Stromal cell of bone marrow (primary cell): Measurements from ENCODE around the gene FRAS1.
A peak's percentile ranks its signal among the peaks of the same experiment; 100 is the strongest.
"Not testable (repeated sequence)": the region's sequence is repeated elsewhere in the genome, so short reads cannot be mapped to it uniquely, and the experiment has no call there.

ENCODE experiments used
- DNase-seq: peaks from one replicate; pipeline ENCODE4 v3.0.0-alpha.2; 2012; ENCODE audit warnings: low read depth

Gene FRAS1

DNA sequence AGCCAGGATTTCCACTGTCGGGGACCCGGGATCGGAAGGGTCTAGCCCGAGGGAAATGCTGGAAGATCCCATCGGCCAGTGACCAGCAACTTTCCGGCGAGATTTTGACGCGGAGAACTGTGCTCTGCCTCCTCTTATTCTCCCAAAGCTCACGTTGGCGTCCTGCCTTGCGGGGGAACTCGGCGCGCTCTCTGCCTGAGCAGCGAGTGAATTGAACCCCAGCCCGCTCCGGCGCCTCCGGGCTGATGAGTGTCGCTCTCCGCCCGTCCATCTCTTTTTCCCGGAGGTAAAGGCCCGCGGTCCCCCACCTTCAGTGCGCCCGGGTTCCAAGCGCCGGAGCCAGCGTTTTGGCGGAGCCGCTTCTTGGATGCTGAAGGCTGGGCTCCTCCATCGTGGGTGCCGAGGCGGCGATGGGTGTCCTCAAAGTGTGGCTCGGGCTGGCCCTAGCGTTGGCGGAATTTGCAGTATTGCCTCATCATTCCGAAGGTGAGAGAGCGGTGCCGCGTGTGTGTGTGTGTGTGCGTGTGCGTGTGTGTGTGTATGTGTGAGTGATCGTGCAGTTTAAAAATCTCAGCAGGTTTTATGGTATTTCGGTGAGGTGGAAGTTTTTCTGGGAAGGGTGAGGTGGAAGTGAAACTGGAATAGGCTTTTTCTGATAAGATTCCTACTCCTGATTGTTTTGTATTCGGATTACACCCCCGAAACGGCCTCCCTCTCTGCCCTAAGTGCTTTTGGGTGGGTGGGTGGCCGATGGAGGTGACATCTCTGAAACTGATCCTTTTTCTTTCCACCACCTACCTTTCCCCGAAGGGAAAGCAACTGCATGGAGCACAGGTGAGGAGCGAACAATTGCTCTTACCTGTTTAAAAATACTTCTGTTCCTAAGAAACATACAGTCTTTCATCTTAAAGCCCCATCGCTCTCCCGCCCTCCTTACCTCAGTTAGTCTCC, 752 bp downstream of the FRAS1 start:
- no peak for DNase-seq

DNA sequence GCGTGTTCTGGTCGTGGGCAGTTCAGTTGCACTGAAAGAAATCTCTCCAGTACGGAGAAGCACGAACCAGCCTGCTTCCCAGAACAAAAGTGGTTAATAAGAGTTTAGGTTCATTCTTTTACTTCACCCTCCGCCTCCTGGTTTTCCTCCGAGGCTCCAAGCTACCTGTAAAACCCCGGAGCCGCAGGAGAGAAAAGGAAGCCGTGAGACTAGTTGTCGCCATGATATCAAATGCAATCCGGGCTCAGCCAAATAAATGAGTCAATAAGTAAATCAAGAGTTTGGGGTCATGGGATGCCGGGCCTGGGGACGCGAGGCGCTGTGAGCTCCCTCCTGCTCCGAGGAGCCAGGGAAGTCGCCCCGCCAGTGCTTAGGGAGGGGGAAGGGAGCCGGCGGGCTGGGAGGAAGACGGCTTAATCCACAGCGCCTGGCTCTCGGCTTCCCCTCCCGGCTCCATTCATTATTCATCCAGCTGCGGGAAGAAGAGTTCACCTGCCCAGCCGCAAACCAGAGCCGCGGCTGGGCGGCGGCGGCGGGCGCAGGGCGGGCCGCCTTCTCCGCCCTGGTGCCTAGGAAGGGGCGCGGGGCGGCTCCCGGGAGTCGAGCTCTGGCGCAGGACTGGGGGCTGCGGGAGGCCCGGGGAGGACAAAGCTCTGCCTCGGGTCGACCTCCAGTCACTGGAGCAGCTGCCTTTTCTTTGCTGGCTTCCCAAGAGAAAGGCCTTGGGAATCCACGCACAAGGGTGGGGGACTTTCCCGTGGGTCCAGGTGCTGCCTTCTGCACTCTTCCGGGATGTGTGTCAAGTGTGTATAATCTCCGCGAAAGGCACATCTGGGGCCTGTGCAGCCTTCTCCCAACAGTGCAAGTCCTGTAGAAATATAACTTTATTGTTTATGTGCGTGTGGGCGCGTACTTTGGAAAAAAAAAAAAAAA, 1.7 kb downstream of the FRAS1 start:
- DNase-seq: no peak

DNA sequence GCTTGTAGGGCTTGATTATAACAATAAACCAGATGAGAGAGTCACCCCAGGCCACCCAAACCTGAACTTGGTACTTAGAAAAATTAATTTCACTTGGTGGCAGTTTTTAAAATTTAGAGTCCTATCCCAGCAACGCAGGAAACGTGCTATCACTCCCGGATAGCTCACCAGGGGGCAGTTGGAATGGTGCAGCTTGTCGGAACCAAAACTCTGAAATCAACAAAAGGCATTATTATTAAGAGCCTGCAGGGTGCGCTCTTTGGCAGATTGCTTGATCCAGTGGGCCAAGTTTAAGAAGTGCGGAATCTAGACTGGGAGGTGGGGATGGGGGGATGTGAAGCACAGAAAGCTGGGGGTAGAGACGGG, 2.4 kb downstream of the FRAS1 start:
- peak; percentile 43 for DNase-seq

DNA sequence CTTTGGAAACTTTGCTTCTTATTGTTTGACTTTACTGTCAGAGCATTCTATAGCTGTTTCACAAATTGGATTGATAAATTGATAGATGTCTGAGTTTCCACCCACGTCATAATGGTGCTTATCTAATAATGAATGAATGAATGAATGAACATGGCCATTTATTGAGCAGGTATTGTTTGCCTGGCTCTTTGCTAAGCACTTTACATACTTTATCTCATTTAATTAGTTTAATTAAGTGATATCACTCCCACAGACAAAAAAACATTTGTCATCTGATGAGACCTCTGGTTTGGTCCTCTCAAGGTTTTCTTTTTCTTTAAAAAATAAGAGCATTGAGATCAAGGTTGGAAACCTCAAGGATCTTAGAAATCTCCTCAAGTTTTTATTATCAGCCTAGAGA, 2.8 kb downstream of the FRAS1 start:
- DNase-seq: no peak

DNA sequence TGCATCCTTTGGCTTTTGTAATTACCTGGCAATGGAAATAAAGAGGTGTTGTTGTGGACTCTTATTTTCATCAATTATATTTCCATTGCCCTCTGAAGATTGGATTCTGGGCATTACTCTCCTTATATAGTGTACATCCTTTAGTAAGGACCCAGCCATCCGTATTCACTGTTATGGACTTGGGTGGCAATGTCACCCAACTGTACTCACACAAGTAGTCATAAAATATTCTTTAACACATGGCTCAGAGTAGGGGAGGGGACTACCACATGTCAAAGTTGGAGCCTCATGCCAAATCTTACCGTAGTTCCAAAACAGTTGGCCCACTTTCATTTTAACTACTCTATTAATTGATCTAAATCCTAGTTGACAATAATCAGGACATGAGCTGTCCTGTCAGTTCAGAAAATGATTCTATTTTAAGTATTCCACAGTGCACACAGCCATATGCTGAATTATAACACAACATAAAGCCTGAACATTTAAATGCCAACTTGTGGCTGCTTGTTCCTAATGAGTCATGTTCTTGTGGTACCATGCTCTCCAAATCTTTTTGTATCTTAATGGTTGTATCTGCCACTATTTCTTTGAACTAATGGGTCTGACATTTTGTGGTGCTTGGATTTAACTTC, 4.9 kb downstream of the FRAS1 start:
- no peak for DNase-seq

DNA sequence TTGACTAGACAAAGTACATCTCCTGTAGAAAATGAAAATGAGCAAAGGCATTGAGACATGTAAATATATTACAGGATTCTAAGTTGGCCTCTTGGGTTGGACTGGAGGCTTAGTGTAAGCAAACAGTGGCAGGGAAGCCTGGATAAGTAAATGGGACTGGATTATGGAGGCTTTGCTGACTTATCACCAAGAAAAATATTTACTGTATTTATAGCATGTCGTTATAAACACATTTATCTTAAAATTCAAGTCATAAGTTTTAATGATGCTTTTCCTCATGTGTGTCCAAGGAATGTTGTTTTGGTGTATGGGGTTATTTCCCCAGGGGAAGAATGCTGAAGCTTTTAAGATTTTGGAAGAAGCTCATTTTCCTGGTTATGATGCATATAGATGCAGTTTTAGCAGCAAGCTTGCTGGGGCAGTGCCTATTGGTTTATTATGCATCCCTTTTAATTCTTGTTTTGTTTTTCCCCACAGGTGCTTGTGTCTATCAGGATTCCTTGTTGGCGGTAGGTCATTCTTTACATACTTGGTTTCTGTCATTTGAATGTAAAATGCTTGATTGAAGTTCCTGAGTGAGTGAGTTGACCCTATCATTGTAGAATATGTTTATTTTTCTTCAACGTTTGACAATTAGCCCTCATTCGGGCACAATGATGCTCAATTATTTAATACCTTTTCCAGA, 8.5 kb downstream of the FRAS1 start:
- no peak for DNase-seq

DNA sequence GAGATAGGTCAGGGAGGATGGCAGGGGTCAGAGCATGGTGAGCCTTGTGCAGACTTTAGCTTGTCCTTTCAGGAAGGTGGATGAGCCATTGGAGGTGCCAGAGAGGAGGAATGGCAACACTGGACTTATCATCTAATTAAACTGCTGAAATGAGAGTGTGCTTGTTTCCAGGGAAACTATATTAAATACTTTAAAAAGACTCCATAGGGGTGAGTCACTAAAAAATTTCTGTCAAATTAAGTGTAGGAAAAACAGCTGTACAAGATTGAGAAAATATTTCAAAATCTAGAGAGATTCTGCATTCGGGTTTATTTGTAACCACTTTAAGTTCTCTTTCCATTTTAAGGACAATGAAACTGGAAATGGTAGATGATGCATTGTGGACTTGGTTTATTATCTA, 11.4 kb downstream of the FRAS1 start:
- no peak for DNase-seq

DNA sequence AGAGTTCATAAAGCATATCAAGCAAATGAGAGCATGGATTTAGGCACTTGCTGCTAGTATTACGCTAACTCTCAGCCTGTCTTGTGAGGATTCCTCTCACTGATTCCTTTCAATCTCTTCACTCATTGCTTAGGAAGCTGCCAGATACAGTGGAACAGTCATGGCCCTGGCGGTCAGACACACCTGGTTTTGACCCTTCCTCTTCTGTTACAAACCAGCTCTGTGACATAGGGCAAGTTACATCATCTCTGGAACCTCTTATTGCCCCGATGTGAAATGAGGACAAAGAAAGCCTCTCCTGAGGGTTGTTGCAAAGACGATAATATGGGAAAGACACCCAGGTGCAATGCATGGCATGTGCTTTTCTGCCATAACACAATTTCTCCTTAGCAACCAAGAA, 12.2 kb downstream of the FRAS1 start:
- DNase-seq: no peak

DNA sequence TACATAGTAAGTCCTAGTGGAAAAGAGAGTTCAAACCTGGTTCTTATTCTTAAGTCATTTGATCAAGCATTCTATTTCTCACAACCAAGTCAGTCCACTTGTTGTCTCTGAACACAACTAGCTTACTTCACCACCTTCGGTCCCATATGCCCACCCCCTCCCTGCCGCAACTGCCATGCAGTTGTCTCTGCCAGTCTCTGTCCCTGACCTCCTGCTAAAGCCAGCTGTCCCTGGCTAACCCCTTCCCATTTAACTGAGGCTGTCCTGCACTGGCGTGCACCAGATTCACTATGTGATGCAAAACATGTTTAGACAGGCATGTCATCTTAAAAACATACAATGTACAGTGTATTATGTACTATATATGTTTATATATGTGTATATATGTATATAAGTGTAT, 12.7 kb downstream of the FRAS1 start:
- DNase-seq: no peak

DNA sequence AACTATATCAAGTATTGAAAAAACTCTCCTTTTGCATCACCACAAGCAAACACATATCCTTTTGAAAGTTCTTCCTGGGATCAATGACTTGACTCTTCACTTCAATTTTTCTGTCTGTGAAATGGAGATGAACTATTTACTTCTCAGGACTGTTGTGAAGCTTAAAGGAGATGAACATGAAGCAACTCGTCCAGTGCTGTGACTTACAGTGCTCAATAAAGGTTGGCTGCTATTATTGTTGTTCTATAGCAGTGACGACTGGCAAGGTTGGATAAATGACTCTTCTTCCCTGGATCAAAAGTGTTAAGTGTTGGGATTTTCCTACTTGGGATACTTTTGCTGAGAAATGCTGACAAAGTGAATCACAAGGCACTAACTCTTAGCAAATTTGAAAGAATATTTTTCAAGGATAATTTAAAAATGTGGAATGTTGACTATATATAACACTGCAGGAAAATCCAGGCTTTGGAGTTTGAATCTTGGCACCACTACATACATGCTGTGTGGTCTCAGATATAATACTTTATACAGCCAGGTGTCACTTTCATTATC, 13.7 kb downstream of the FRAS1 start:
- DNase-seq: no peak

DNA sequence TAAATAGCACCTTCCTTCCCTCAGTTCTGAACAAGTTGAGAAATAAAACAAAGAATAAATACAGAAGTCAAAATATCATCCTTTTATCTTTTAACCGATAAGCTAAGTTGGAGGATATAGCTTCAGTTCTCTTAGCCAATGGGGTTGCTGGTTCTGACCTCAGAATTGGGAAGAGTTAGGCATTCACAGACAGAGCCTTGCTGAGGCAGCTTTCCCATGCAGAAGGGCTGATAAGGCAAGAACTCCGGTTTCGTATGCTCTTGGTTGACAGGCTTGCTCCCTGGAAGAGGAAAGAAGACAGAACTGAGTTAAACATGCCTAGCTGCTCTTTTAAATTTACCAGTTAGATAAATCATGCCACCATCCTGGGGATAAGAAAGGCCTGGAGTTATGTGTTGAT, 17.6 kb downstream of the FRAS1 start:
- DNase-seq: no peak

DNA sequence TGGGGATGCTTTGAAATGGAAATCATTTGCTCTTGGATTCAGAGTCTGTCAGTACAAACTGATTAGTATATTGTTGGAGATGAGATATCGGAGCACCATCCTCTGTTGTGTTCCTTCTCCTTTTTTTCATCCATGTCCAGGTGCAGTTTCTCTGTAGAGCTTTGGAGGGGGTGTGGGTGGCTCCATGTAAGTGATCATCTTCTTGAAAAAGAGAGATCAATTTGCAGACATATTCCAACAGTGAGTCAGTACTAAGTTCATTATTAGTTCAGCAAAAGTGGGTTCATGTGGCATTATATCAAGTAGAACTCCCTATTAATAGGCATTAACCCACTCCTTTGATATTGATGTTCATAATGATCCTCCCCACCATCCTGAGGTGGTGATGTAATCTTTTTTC, 18.9 kb downstream of the FRAS1 start:
- DNase-seq: no peak

DNA sequence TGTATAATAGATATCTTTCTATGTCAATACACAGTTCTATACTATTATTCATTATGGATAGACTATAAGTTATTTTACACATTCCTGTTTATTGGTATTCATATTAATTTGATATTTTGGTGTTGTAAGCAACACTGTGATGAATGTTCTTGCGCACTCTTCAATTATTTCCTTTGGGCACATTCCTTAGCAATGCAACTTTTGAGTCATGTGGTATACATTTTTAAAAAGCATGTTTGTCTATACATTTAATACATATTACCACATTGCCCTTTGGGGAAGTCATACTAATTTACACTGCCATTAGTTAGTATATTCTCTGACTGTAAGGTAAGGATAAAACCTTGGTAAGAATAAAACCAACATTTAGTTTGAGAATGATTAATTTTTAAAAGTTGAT, 21.0 kb downstream of the FRAS1 start:
- DNase-seq: no peak

DNA sequence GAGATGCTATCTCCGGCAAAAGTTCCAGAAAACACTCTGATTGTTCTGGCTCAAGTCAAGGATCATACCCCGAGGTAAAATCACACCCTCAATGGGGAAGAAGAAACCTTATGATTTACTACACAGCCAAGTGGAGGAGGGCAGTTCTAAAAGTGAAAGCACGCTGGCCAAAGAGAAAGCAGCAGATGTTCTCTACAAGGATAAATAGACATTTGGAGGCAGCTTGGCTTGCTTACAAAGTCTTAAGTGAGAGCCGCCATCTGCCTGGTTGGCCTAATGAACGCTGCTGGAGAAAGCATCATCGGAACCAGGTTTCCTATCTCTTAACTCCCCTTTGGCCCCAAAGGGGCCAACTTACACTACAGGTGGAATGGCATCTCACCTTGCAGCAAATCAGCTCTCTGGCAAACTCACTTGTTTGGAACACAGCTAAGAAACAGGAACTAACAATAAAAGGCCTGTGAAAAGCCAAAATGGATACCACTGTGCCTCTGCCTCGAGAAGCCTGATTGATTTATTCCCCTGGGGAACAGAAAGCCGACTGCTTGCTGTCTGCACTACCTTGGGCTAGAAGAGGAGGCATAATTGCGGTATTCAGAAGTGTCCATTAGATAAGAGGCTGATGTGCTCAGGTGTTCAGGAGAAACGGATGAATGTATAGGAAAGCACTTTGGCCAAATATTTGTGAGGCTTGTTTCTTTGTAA, 22.8 kb downstream of the FRAS1 start:
- no peak for DNase-seq

DNA sequence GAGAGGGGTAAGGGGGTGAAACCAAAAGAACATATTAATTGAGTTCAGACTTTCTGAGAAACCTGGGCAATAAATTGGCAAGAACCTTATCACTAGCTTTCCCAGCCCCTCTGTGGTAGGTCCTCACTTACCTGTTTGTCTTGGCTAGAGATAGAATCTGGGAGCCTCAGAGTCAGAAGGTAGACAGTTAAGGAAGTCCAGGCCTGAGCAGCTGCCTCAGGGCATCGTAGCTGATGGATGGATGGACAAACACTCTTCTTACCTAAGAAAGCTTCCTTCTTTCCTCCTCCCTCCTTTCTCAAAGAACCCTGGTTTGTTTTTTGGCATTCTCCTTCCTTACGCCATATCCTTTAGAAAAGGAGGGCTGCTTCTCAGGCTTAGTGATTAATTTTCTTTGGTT, 24.4 kb downstream of the FRAS1 start:
- no peak for DNase-seq

DNA sequence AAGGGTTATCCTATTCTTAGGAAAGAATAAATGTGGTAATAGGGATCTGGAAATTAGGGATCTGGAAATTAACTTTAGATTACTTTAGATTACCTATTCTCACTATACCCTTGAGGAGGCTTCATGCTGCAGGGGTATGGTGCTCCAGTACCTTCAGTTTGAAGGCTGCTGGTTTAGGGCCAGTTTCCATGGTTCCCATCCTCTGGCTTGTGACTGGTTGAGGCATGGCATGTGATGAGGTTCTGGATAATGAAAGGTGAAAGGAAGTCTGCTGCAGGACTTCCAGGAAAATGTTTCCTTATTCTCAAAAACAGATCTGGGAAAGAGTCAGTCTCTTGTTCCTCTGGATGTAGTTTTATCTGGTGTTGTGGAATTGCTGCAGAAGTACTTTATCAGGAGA, 25.9 kb downstream of the FRAS1 start:
- no peak for DNase-seq

DNA sequence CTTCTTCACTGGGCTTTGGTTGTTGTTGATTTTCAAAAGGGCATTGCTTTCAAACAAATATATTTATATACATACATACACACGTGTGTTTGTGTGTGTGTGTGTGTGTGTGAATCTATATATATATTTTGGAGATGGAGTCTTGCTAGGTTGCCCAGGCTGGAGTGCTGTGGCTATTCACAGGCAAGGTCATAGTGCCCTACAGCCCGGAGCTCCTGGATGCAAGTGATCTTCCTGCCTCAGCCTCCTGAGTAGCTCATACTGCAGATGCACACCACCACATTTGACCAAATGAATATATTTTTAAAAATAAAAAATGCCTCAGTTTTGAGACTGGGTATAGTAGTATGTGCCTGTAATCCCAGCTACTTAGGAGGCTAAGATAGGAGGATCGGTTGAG, 34.4 kb downstream of the FRAS1 start:
- no peak for DNase-seq

DNA sequence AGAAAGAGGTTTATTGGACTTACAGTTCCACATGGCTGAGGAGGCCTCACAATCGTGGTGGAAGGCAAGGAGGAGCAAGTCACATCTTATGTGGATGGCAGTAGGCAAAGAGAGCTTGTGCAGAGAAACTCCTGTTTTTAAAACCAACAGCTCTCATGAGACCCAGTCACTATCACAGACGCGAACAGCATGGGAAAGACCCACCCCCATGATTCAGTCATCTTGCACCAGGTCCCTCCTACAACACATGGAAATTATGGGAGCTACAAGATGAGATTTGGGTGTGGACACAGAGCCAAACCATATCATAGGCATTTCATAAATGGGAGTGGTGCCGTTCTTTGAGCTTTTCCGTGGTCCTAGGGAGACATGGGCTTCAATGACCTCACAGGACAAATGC, 35.2 kb downstream of the FRAS1 start:
- DNase-seq: not testable (repeated sequence)

DNA sequence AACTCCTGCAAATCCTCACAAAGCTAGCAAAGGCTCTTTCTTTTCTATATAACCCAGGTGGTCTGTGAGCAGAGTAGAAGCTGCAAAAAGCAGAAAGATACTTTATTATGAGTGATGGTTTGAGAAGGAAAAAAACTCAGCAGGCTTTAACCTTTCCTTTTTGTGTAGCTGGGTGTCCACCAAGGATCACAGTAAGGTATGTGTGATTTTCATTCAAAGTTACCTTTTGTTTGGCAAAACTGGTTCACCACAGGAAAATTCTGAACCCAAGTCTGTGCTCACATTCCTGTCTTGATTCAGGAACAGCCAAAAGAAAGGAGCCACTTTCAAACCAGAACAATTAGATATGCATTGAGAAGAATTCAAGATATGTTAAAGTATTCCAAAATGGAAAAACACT, 35.7 kb downstream of the FRAS1 start:
- DNase-seq: no peak

DNA sequence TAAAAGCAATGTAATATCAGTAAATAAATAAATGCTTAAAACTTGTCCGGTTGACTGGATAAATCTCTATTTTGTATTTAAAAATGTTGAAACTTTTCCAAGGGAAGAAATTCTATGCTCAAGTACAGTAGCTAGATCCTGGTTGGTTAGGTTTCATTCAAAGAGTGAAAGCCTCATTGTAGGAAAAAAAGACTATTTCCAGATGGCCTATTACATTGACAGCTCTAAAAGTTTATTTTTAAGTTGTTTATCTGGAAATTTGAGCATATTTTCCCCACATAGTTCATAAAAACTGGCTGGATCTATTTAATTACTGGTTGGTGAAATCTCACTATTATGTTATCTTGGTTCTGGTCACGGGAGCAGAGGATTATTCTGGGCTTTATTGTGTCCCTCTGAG, 38.0 kb downstream of the FRAS1 start:
- DNase-seq: no peak

DNA sequence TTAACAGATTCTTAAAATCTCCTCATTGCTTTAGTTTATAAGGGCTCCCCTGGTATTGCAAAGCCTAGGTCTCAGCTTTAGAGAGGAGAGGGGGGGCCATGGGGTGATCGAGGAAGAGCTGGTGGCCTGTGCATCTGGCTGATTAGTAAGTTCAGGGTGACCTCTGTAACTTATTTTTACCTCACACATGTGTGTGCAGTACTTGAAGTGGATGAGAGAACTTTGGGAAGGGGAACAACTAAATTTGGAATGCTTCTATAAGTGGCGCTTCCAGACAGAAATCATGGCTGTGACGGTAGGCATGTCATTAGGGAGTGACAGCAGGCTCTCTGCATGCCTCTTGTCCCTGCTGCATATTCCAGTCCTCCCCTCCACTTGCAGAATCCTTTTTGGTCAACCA, 41.9 kb downstream of the FRAS1 start:
- no peak for DNase-seq
